ENCODE measurements around the gene RALGDS. TPM values are rescaled to one million over a fixed set of nuclear protein-coding genes. Genes with fewer than 3 reads are reported as not detected.

The RALGDS gene
- total RNA-seq, 1 donor from 2014 or later, result 29.2 TPM

- H3K9me3 Mint-ChIP-seq, result peaks cover 6% of the 10 kb centered on the region
- no peak overlapping the region for H3K4me3 Mint-ChIP-seq
- no peaks in the 10 kb centered on the region for H3K27me3 Mint-ChIP-seq
- H3K36me3 Mint-ChIP-seq (ENCODE audit: low read depth), result peaks cover under 1% of the 10 kb centered on the region
- DNase-seq, result no peak
- no peak for ATAC-seq (ENCODE audit: low read depth)
- TF ChIP-seq CTCF (IDR thresholded peaks at IDR 0.05), result no peak
- ChIA-PET CTCF (no interaction called here), POLR2A (no interaction called here)
- intact Hi-C loops (cut with micrococcal nuclease), result no loop called here
- H3K27ac Mint-ChIP-seq, result no peak overlapping the region
- no peaks in the 10 kb centered on the region for H3K4me1 Mint-ChIP-seq
These were observed 30.2 kb downstream of the RALGDS start for GRCh38 chr9:133090752-133091385.

GRCh38 chr9:133090187-133090586 is 30.9 kb downstream of the RALGDS start:
- intact Hi-C loops (cut with micrococcal nuclease), result no loop called here
- no peaks in the 10 kb centered on the region for H3K36me3 Mint-ChIP-seq (ENCODE audit: low read depth)
- no peaks in the 10 kb centered on the region for H3K27me3 Mint-ChIP-seq
- no peak overlapping the region for H3K27ac Mint-ChIP-seq
- H3K4me1 Mint-ChIP-seq, result no peaks in the 10 kb centered on the region
- peaks cover 3% of the 10 kb centered on the region for H3K9me3 Mint-ChIP-seq
- ChIA-PET CTCF (no interaction called here), POLR2A (no interaction called here)
- ATAC-seq (ENCODE audit: low read depth) (no peak), DNase-seq (no peak)
- no peak for TF ChIP-seq CTCF (IDR thresholded peaks at IDR 0.05)
- H3K4me3 Mint-ChIP-seq, result no peak overlapping the region

GRCh38 chr9:133089271-133089671 is 31.8 kb downstream of the RALGDS start:
- H3K27ac Mint-ChIP-seq, result no peak overlapping the region
- TF ChIP-seq CTCF (IDR thresholded peaks at IDR 0.05), result no peak
- DNase-seq (no peak), ATAC-seq (ENCODE audit: low read depth) (no peak)
- H3K27me3 Mint-ChIP-seq, result no peaks in the 10 kb centered on the region
- no peaks in the 10 kb centered on the region for H3K4me1 Mint-ChIP-seq
- no peaks in the 10 kb centered on the region for H3K36me3 Mint-ChIP-seq (ENCODE audit: low read depth)
- ChIA-PET CTCF (no interaction called here), POLR2A (no interaction called here)
- intact Hi-C loops (cut with micrococcal nuclease), result no loop called here
- no peak overlapping the region for H3K4me3 Mint-ChIP-seq
- no peaks in the 10 kb centered on the region for H3K9me3 Mint-ChIP-seq

GRCh38 chr9:133088756-133089155 is 32.3 kb downstream of the RALGDS start:
- no peaks in the 10 kb centered on the region for H3K4me1 Mint-ChIP-seq
- ChIA-PET POLR2A (no interaction called here), CTCF (no interaction called here)
- no peak for DNase-seq
- H3K4me3 Mint-ChIP-seq, result no peak overlapping the region
- H3K27me3 Mint-ChIP-seq, result no peaks in the 10 kb centered on the region
- no peaks in the 10 kb centered on the region for H3K36me3 Mint-ChIP-seq (ENCODE audit: low read depth)
- H3K27ac Mint-ChIP-seq, result no peak overlapping the region
- H3K9me3 Mint-ChIP-seq, result no peaks in the 10 kb centered on the region
- TF ChIP-seq CTCF (IDR thresholded peaks at IDR 0.05), result no peak
- ATAC-seq (ENCODE audit: low read depth), result no peak
- intact Hi-C loops (cut with micrococcal nuclease), result no loop called here

- CTCF ChIA-PET, result no interaction called here
- no peaks in the 10 kb centered on the region for H3K27me3 Mint-ChIP-seq
These were observed 32.8 kb downstream of the RALGDS start for GRCh38 chr9:133088146-133088750.

More at GRCh38 chr9:133088146-133088750, 32.8 kb downstream of the RALGDS start:
- DNase-seq (no peak), ATAC-seq (ENCODE audit: low read depth) (no peak)
- intact Hi-C loops (cut with micrococcal nuclease), result no loop called here
- H3K36me3 Mint-ChIP-seq (ENCODE audit: low read depth), result no peaks in the 10 kb centered on the region
- POLR2A ChIA-PET, result no interaction called here
- no peak for TF ChIP-seq CTCF (IDR thresholded peaks at IDR 0.05)
- H3K27ac Mint-ChIP-seq, result no peak overlapping the region
- no peak overlapping the region for H3K4me3 Mint-ChIP-seq
- H3K9me3 Mint-ChIP-seq, result no peaks in the 10 kb centered on the region
- no peaks in the 10 kb centered on the region for H3K4me1 Mint-ChIP-seq
